ENCODE results near the gene NTRK2.

The NTRK2 gene

GRCh38 chr9:84943482-84944050 is 274.0 kb downstream of the NTRK2 start:
- DNase-seq = no peak

- DNase-seq = peak; percentile 77
These were observed 276.5 kb downstream of the NTRK2 start for GRCh38 chr9:84945878-84946538.

GRCh38 chr9:84947412-84947972 is 278.0 kb downstream of the NTRK2 start:
- DNase-seq = no peak

DNA sequence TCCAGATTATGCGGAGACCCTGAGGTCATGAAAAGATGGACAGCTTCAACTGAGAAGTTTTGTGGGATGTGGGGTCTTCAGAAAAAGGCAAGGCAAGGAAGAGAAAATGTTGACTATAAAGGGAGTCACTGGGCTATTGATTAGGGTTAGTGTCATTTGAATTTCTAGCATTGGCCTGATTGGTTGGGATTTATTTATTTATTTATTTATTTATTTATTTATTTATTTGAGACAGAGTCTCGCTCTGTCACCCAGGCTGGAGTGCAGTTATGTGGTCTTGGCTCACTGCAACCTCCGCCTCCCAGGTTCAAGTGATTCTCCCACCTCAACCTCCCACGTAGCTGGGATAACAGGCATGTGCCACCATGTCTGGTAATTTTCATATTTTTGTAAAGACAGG is 279.7 kb downstream of the NTRK2 start:
- DNase-seq = no peak

GRCh38 chr9:84949971-84950370 is 280.4 kb downstream of the NTRK2 start:
- no peak for DNase-seq

DNA sequence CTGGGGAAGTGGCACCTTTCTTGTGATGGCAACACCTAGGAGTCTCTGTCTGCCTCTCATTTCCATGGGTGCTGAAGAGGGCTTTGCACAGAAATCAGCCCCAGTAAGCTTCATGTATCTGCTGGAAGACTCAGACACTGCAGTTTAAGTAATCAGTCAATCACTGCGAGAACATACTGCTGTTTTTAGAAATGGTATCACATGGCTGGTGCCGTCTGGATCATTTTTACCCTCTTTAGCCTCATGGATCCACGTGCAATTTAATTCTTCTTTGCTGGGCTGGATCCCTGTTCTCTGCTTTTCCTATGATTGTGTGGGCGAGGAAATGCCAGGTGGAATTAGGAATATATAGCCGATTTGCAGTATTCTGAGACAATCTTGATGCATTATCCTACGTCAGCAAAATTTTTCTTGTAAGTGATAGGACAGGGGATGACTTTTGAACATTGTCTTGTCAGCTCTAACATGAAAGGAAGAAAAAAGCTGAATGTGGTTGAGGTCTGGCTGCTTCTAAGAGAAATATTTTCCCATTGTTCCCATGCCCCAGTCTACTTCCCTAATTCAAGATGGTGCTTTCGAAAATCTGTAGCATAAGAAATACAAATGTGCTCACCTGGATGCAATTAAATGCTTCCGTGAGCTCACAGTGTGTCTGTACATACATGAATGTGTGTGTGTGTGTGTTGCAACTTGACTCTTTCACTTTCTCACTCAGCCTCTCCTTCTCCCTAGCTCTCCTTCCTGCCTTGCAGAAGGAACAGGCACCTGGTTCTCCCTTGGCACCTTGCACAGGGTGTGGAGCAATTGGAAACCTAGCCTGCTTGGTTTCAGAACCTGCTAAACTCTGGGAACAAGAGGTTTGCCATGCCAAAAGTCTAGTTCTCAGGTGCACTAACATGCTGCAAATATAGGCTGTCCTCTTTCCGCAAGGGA is 281.6 kb downstream of the NTRK2 start:
- DNase-seq = no peak

GRCh38 chr9:84953252-84953773 is 283.8 kb downstream of the NTRK2 start:
- no peak for DNase-seq

- peak; percentile 73 for DNase-seq
These were observed 284.5 kb downstream of the NTRK2 start for GRCh38 chr9:84953797-84954705.

- no peak for DNase-seq
These were observed 285.6 kb downstream of the NTRK2 start for GRCh38 chr9:84955155-84955554.

DNA sequence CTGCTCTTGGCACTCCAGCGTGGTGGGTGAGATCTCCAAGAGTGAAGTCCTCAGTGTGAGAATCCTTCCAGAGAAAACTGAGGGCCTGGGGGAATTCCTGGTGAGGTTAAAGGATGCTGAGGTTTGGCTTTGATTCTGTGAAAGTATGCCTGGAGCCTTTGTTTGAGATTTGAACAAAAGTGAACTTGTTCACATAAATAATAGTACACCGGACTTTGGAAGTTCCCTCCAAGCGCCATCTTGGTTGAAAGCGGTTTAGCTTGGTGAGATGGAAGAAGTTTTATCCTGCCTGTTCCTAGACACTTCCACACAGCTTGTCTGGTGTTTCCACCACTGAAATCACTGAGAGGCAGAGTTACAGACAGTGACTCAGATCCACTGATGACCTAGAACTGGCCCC is 286.4 kb downstream of the NTRK2 start:
- no peak for DNase-seq

- no peak for DNase-seq
These were observed 289.8 kb downstream of the NTRK2 start for GRCh38 chr9:84959339-84959738.

GRCh38 chr9:84966876-84967830 is 297.6 kb downstream of the NTRK2 start:
- DNase-seq = no peak

DNA sequence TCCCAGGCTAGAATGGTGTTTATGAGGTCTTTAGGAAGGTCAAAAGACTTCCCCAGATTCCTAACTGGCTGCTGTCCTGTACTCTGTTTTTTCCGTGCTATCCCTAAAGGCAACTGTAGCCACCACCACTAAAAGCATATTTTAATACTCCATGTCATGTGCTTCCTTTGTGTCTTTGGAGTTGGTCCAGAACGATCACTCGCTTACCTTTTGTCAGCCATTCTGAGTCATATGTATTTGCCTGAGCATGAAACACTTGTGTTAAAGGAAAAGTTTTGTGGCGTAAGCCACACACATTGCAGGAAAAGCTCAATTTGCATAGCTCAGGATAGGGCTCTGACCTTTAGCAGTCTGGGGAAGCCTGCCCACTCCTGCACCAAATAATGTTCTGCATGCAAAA is 299.6 kb downstream of the NTRK2 start:
- no peak for DNase-seq

DNA sequence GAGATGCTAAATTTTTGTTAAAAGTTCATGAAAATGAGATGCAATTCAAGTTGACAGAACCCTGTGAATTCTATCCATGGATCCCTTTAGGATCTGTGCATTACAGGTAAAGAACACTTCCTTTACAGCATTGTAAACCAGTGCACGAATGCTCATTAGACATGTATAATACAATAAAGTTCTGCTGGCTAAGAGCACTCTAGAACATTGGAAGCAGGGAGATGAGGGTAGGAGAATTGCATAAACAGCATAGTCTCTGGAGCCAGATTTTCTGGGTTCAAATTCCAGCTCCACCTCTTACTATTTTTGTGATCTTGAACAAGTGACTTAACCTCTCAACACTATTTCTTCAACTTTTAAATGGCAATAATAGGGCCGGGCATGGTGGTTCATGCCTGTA is 300.2 kb downstream of the NTRK2 start:
- no peak for DNase-seq

DNA sequence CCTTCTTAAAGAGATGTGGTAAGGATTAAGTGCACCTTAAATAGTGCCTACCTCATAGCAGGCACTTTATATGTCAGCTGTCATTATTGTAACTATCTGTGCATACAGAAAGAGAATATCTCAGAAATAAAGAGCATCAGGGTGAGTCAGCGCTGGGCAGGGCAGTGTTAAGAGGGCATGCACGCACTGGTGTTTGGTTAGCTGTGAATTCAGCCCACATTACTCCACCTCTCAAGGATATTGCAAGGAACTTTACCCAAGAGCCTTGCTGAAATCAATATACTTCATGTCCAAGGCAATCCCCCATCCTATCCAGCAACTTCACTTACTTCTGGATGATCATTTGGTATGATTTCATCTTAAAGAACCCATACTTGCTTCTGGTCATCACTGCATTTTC is 300.9 kb downstream of the NTRK2 start:
- DNase-seq = no peak

GRCh38 chr9:84971571-84971970 is 302.0 kb downstream of the NTRK2 start:
- DNase-seq = no peak

GRCh38 chr9:84974258-84974657 is 304.7 kb downstream of the NTRK2 start:
- DNase-seq = no peak

DNA sequence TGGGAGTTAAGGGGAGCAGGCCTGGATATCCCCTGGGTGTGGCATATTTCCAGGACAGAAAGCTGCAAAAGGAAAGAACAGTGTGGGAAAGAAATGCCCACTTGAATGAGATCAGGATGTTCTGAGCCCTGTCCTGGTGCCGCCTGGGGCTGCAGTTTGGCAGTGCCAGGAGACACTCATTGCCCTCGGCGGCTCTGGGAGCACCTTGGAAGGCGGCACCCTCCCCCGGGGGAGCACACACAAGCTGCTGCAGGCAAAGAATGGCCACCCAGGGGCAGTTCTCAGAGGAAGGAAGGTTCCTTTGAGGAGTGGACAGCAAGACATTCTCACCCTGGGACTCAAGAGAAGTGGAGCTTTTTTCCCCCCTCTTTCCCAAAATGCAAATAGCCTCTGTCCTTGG is 305.3 kb downstream of the NTRK2 start:
- DNase-seq = no peak

DNA sequence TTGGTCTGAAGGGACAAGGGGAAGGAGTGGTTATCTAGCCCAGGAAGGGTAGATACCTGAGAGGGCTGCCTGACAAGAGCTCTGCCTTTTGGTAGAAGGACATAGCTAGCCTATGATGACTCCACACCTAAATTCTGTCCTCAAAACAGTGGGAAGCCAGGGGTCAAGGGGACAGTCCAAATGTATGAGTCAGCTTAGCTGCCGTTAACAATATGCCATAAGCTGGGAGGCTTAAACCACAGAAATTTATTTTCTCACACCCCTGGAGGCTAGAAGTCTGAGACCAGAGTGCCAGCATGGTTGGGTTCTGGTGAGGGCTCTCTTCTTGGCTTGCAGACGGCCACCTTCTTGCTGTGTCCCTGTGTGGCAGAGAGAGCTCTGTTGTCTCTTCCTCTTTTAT is 306.4 kb downstream of the NTRK2 start:
- DNase-seq = peak; percentile 43

- no peak for DNase-seq
These were observed 309.1 kb downstream of the NTRK2 start for GRCh38 chr9:84978661-84979060.

- DNase-seq = no peak
These were observed 314.2 kb downstream of the NTRK2 start for GRCh38 chr9:84983749-84984148.

Measured in fibroblast of skin of scalp (primary cell).